H1 (cell line): ENCODE data around the gene NBPF3. TPM values are rescaled to one million over a fixed set of nuclear protein-coding genes. Genes with fewer than 3 reads are reported as not detected.

Experiments used
- GTF2F1 ChIP-seq: IDR thresholded peaks from 2 replicates; pipeline ENCODE4 v1.6.1; 2012; ENCODE audit warnings: low read depth, low read length, improper control_type of control experiment, borderline replicate concordance
- KDM4A ChIP-seq: IDR thresholded peaks from one replicate; pipeline ENCODE4 v1.7.1; 2012; ENCODE audit warnings: low read depth, mild to moderate bottlenecking, moderate library complexity, low read length, inconsistent platforms; ENCODE audit not compliant: severe bottlenecking
- RAD21 ChIP-seq, 2 experiments: IDR thresholded peaks in 1 of 2; conservative IDR thresholded peaks in 1 of 2; 2 replicates each; pipeline ENCODE4 v1.6.1; 2011; ENCODE audit warnings: low read depth in 2 of 2, low read length in 2 of 2, improper control_type of control experiment in 1 of 2, inconsistent platforms in 1 of 2, mild to moderate bottlenecking in 1 of 2, moderate library complexity in 1 of 2
- RBBP5 ChIP-seq: IDR thresholded peaks from 2 replicates; pipeline ENCODE4 v1.7.1; 2012; ENCODE audit warnings: low read depth, mild to moderate bottlenecking, inconsistent platforms, low read length, moderate library complexity, borderline replicate concordance
- TEAD4 ChIP-seq: IDR thresholded peaks from 2 replicates; pipeline ENCODE4 v1.6.1; 2012; ENCODE audit warnings: low read depth, low read length, inconsistent platforms, mixed read lengths
- ZNF274 ChIP-seq: IDR thresholded peaks from 2 replicates; pipeline ENCODE4 v1.7.0; 2012; ENCODE audit warnings: low read length, borderline replicate concordance; ENCODE audit errors: extremely low read depth
- polyA plus RNA-seq, 7 experiments: library from polyadenylated mRNA; depleted of rRNA in 3 of 7; stranded (reverse) in 5 of 7; unstranded in 2 of 7; fragments of >200 nt in 5 of 7; fragments of 200-250 nt in 2 of 7; gene quantifications; 1 replicate in 5 of 7; 2 replicates in 1 of 7; 4 replicates in 1 of 7; pipeline versions ENCODE4 v1.2.1 to v1.2.3, GENCODE V29; 2011 to 2013; ENCODE audit warnings: missing spikeins in 2 of 7, mixed read lengths in 2 of 7
- total RNA-seq: library from RNA; stranded (reverse); fragmentation: NEBNext Ultra II Directional; extraction: Animal tissue kit (Norgen Biotek cat#: 25700); gene quantifications from 2 replicates; pipeline ENCODE4 v1.2.1, GENCODE V29; 2021

NBPF3 gene
- total and polyA plus RNA-seq, 2 of the 8 experiments (the other 6 are each of a cell fraction or from before 2014, with no cell fraction given) = 3.8 to 4.3 TPM

- TF ChIP-seq GTF2F1 = no peak
- TF ChIP-seq TEAD4 = no peak
- TF ChIP-seq ZNF274 = no peak
- TF ChIP-seq KDM4A = no peak
- no peak for TF ChIP-seq RAD21 (IDR thresholded peaks at IDR 0.05 in 1 of 2, conservative IDR thresholded peaks at IDR 0.05 in 1 of 2; ENCODE audit: low read depth in 2 of 2, low read length in 2 of 2)
- no peak for TF ChIP-seq RBBP5
Observed at GRCh38 chr1:21496063-21496462, 56.1 kb downstream of the NBPF3 start (continued).
